Panc1 (cell line): ENCODE measurements around the gene GYPC. TPM values are rescaled to one million over a fixed set of nuclear protein-coding genes. Genes with fewer than 3 reads are reported as not detected.

Experiments
- ATAC-seq: fragments of 200-7000 bp; cut with Tn5 transposase; 2 replicates; pipeline ENCODE4 v1.9.1; 2020; ENCODE audit warnings: mild to moderate bottlenecking, moderate library complexity
- BruUV-seq: library from RNA; stranded (reverse); fragments of 400-500 nt; replicated peaks from 2 replicates; lab custom pipeline; 2021; lab: Mats Ljungman, UMichigan
- CTCF ChIA-PET: fragments of 300-600 bp; sonication (Branson Sonifier 250); formaldehyde crosslinking; loops from one replicate; lab custom pipeline; 2022; ENCODE audit warnings: antibody characterized with exemption; lab: Charles Lee
- POLR2A ChIA-PET: fragments of 300-600 bp; sonication (Branson Sonifier 250); formaldehyde crosslinking; loops from one replicate; lab custom pipeline; 2022; ENCODE audit warnings: antibody characterized with exemption; lab: Charles Lee
- DNase-seq: peaks from one replicate; pipeline ENCODE4 v3.0.0-alpha.2; 2010; ENCODE audit warnings: low read depth, low spot score
- H3K27ac ChIP-seq: 2 replicates; pipeline ENCODE4 v1.5.1; 2011; ENCODE audit warnings: mild to moderate bottlenecking, low read length, inconsistent platforms
- H3K27me3 ChIP-seq: fragments of 200-500 bp; sonication (Bioruptor generic); 2 replicates; pipeline ENCODE4 v1.6.0; 2014; ENCODE audit warnings: low read length, inconsistent platforms; ENCODE audit not compliant: control insufficient read depth, insufficient read depth
- H3K36me3 ChIP-seq: fragments of 200-500 bp; sonication (Bioruptor generic); 2 replicates; pipeline ENCODE4 v1.5.1; 2014; ENCODE audit warnings: inconsistent platforms, mild to moderate bottlenecking, low read length, moderate library complexity; ENCODE audit not compliant: control insufficient read depth, insufficient read depth
- H3K4me1 ChIP-seq: 2 replicates; pipeline ENCODE4 v1.5.1; 2011; ENCODE audit warnings: inconsistent platforms, mild to moderate bottlenecking, low read length, moderate library complexity; ENCODE audit not compliant: control insufficient read depth, insufficient read depth
- H3K4me3 ChIP-seq, 2 experiments: 2 replicates each; pipeline ENCODE4 v1.5.1; 2011 to 2012; ENCODE audit warnings: low read depth in 2 of 2, low read length in 2 of 2, mild to moderate bottlenecking in 2 of 2, inconsistent platforms in 1 of 2, moderate library complexity in 1 of 2
- H3K9me3 ChIP-seq: fragments of 200-500 bp; sonication (Bioruptor generic); 2 replicates; pipeline ENCODE4 v1.5.1; 2014; ENCODE audit warnings: low read depth, mild to moderate bottlenecking, inconsistent platforms, low read length, moderate library complexity; ENCODE audit not compliant: control insufficient read depth, insufficient read depth
- POLR2AphosphoS5 ChIP-seq: IDR thresholded peaks from 2 replicates; pipeline ENCODE4 v1.6.1; 2012; ENCODE audit warnings: mild to moderate bottlenecking, low read depth, low read length, moderate library complexity
- SIN3A ChIP-seq: IDR thresholded peaks from 2 replicates; pipeline ENCODE4 v1.6.1; 2012; ENCODE audit warnings: low read depth, mild to moderate bottlenecking, low read length, moderate library complexity, borderline replicate concordance; ENCODE audit not compliant: insufficient read depth
- TCF7L2 ChIP-seq: IDR thresholded peaks from 2 replicates; pipeline ENCODE4 v1.6.1; 2011; ENCODE audit warnings: mild to moderate bottlenecking, low read depth, low read length, inconsistent platforms
- in situ Hi-C: cut with HindIII; loops from 2 replicates; pipeline ENCODE4 v1.10.0; 2016; ENCODE audit warnings: low sequenced_read_pairs, low pct_unique_long_range_greater_than_20kb
- intact Hi-C: fragments of 100-400 bp; cut with micrococcal nuclease; formaldehyde crosslinking; loops from one replicate; pipeline ENCODE4 v1.10.0; 2022; ENCODE audit not compliant: unreplicated experiment
- total RNA-seq: library from RNA; stranded (reverse); gene quantifications from one replicate; pipeline ENCODE4 v1.2.1, GENCODE V29; 2021; ENCODE audit not compliant: unreplicated experiment
- TF ChIP-seq, protein P1 (sequence below): fragments of 450-650 bp; IDR thresholded peaks from 2 replicates; pipeline ENCODE4 v1.5.1; 2017; ENCODE audit warnings: mild to moderate bottlenecking
- TF ChIP-seq, protein P2 (sequence below), 2 experiments: IDR thresholded peaks; 2 replicates each; pipeline ENCODE4 v1.6.1; 2011 to 2012; ENCODE audit warnings: low read depth in 2 of 2, control low read depth in 1 of 2, low read length in 1 of 2, mild to moderate bottlenecking in 1 of 2, moderate library complexity in 1 of 2; ENCODE audit not compliant: insufficient read depth in 1 of 2

GYPC gene
- total RNA-seq, 1 experiment from 2014 or later, result 0.57 TPM

DNA sequence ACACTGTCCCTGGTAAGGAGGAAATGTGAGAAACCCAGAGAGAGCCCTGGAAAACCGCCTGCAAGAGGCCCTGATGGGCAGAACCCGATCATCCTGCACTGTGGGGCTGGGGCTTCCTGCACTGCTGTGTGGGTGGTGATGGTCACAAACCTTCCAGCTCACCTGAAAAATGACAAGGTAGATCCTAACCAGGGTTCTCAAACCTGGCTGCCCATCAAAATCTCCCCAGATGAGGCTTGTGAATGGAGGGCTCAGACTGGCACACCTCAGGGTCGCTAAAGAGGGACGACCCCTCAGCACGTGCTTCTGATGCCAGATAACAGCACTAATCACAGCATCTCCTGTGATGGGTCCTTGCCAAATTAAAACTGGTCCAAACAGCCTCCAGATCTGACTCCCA, 74.7 kb downstream of the GYPC start:
- ChIA-PET CTCF (no interaction called here), POLR2A (no interaction called here)
- BruUV-seq, result no TSS peak
- Histone ChIP-seq H3K4me1 (no peaks in the 10 kb centered on the region), H3K27me3 (no peaks in the 10 kb centered on the region), H3K9me3 (no peaks in the 10 kb centered on the region), H3K27ac (no peak overlapping the region), H3K4me3 (no peak overlapping the region), H3K36me3 (no peaks in the 10 kb centered on the region)
- in situ Hi-C loops, result no loop called here
- ATAC-seq, result no peak
- TF ChIP-seq, protein P1, sequence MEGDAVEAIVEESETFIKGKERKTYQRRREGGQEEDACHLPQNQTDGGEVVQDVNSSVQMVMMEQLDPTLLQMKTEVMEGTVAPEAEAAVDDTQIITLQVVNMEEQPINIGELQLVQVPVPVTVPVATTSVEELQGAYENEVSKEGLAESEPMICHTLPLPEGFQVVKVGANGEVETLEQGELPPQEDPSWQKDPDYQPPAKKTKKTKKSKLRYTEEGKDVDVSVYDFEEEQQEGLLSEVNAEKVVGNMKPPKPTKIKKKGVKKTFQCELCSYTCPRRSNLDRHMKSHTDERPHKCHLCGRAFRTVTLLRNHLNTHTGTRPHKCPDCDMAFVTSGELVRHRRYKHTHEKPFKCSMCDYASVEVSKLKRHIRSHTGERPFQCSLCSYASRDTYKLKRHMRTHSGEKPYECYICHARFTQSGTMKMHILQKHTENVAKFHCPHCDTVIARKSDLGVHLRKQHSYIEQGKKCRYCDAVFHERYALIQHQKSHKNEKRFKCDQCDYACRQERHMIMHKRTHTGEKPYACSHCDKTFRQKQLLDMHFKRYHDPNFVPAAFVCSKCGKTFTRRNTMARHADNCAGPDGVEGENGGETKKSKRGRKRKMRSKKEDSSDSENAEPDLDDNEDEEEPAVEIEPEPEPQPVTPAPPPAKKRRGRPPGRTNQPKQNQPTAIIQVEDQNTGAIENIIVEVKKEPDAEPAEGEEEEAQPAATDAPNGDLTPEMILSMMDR, result no peak
- TF ChIP-seq POLR2AphosphoS5, result no peak
- no peak for TF ChIP-seq TCF7L2
- TF ChIP-seq, protein P2, sequence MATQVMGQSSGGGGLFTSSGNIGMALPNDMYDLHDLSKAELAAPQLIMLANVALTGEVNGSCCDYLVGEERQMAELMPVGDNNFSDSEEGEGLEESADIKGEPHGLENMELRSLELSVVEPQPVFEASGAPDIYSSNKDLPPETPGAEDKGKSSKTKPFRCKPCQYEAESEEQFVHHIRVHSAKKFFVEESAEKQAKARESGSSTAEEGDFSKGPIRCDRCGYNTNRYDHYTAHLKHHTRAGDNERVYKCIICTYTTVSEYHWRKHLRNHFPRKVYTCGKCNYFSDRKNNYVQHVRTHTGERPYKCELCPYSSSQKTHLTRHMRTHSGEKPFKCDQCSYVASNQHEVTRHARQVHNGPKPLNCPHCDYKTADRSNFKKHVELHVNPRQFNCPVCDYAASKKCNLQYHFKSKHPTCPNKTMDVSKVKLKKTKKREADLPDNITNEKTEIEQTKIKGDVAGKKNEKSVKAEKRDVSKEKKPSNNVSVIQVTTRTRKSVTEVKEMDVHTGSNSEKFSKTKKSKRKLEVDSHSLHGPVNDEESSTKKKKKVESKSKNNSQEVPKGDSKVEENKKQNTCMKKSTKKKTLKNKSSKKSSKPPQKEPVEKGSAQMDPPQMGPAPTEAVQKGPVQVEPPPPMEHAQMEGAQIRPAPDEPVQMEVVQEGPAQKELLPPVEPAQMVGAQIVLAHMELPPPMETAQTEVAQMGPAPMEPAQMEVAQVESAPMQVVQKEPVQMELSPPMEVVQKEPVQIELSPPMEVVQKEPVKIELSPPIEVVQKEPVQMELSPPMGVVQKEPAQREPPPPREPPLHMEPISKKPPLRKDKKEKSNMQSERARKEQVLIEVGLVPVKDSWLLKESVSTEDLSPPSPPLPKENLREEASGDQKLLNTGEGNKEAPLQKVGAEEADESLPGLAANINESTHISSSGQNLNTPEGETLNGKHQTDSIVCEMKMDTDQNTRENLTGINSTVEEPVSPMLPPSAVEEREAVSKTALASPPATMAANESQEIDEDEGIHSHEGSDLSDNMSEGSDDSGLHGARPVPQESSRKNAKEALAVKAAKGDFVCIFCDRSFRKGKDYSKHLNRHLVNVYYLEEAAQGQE (IDR thresholded peaks at IDR 0.05; ENCODE audit: insufficient read depth in 1 of 2, low read depth in 2 of 2, low read length in 1 of 2), result no peak
- no peak for TF ChIP-seq SIN3A
- intact Hi-C loops, result no loop called here
- no peak for DNase-seq

DNA sequence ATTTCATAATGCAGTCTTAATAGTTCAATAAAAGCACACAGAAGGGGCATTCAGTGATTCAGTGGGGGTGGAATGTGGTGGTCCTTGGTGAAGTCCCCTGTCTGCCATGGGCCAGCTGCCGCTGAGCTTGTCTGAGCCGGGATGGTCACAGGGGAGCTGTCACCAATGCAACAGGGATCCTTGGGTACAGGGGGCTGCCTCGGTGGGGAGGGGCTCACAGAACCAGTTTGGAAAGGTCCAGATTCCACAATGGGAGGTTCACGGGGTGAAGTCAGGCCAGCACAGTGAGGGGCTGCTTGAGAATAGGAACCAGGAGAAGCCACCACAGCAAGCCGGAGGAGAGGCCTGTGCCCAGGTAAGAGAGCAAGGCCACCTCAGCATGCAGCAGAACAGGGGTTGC, 75.4 kb downstream of the GYPC start:
- ChIA-PET CTCF (no interaction called here), POLR2A (no interaction called here)
- no peaks in the 10 kb centered on the region for H3K27me3 ChIP-seq
- DNase-seq (no peak), ATAC-seq (no peak)
- H3K4me3 ChIP-seq, result no peak overlapping the region
- H3K36me3 ChIP-seq, result no peaks in the 10 kb centered on the region
- no peaks in the 10 kb centered on the region for H3K4me1 ChIP-seq
- H3K9me3 ChIP-seq, result no peaks in the 10 kb centered on the region
- no peak overlapping the region for H3K27ac ChIP-seq
- intact Hi-C loops, result no loop called here
- in situ Hi-C loops, result no loop called here
- BruUV-seq, result no TSS peak
- TF ChIP-seq, protein P1, result no peak
- TF ChIP-seq POLR2AphosphoS5, result no peak
- TF ChIP-seq, protein P2 (IDR thresholded peaks at IDR 0.05; ENCODE audit: insufficient read depth in 1 of 2, low read depth in 2 of 2, low read length in 1 of 2), result no peak
- TF ChIP-seq SIN3A, result no peak
- no peak for TF ChIP-seq TCF7L2
